Epithelial cell of esophagus (primary cell): ENCODE results near the gene NCSTN.
A peak's percentile ranks its signal among the peaks of the same experiment; 100 is the strongest.

Experiments
- DNase-seq: peaks from one replicate; pipeline ENCODE4 v3.0.0; 2010; ENCODE audit warnings: low read depth
- H3K4me3 ChIP-seq: 2 replicates; pipeline ENCODE4 v1.5.1; 2011; ENCODE audit warnings: mild to moderate bottlenecking, low read length, control low read depth
- CTCF ChIP-seq: IDR thresholded peaks from 2 replicates; pipeline ENCODE4 v1.5.1; 2011; ENCODE audit warnings: low read depth, mild to moderate bottlenecking, low read length, control low read depth, inconsistent platforms; ENCODE audit not compliant: insufficient read depth; ENCODE audit errors: missing control alignments

Gene NCSTN

GRCh38 chr1:160332516-160332915, 10.7 kb upstream of the NCSTN start:
- no peak overlapping the region for H3K4me3 ChIP-seq
- DNase-seq = no peak
- TF ChIP-seq CTCF = no peak

GRCh38 chr1:160338580-160338979, 4.6 kb upstream of the NCSTN start:
- DNase-seq = no peak
- H3K4me3 ChIP-seq = no peak overlapping the region
- no peak for TF ChIP-seq CTCF

- DNase-seq = no peak
- no peak overlapping the region for H3K4me3 ChIP-seq
- no peak for TF ChIP-seq CTCF
These were observed 3.0 kb upstream of the NCSTN start for GRCh38 chr1:160340146-160340545.

- H3K4me3 ChIP-seq = no peak overlapping the region
- no peak for TF ChIP-seq CTCF
- peak; percentile 36 for DNase-seq
These were observed 2.3 kb upstream of the NCSTN start for GRCh38 chr1:160340866-160341265.

GRCh38 chr1:160342526-160342925, 657 bp upstream of the NCSTN start:
- H3K4me3 ChIP-seq = peak overlapping the region; percentile 98
- DNase-seq = no peak
- no peak for TF ChIP-seq CTCF

- peak overlapping the region; percentile 98 for H3K4me3 ChIP-seq
- no peak for DNase-seq
- TF ChIP-seq CTCF = no peak
These were observed 1.1 kb downstream of the NCSTN start for GRCh38 chr1:160344241-160344640.

- TF ChIP-seq CTCF = no peak
- no peak overlapping the region for H3K4me3 ChIP-seq
- DNase-seq = no peak
These were observed 1.8 kb downstream of the NCSTN start for GRCh38 chr1:160344936-160345335.
